ENCODE measurements around the gene GALNT10. TPM values are rescaled to one million over a fixed set of nuclear protein-coding genes. Genes with fewer than 3 reads are reported as not detected.

GALNT10 gene
- total and polyA plus RNA-seq, 2 of the 8 experiments (the other 6 are each of a cell fraction or from before 2014, with no cell fraction given) = 4.6 to 15.5 TPM

- TF ChIP-seq CHD7 (IDR thresholded peaks at IDR 0.05; ENCODE audit: insufficient replicate concordance, low read length) (no peak), SIN3A (conservative IDR thresholded peaks at IDR 0.05 in 1 of 2, IDR thresholded peaks at IDR 0.05 in 1 of 2; ENCODE audit: low read depth in 1 of 2, low read length in 2 of 2) (no peak), CBX5 (IDR thresholded peaks at IDR 0.05; ENCODE audit: low read depth, low read length) (no peak), CHD1 (IDR thresholded peaks at IDR 0.05; ENCODE audit: low read depth, low read length) (no peak), EGR1 (IDR thresholded peaks at IDR 0.05; ENCODE audit: borderline replicate concordance, low read depth, low read length) (no peak), SP2 (IDR thresholded peaks at IDR 0.05; ENCODE audit: low read length) (no peak), EZH2 (IDR thresholded peaks at IDR 0.05; ENCODE audit: low read depth, low read length, severe bottlenecking) (no peak), GTF2F1 (IDR thresholded peaks at IDR 0.05; ENCODE audit: borderline replicate concordance, low read depth, low read length) (no peak), RAD21 (IDR thresholded peaks at IDR 0.05 in 1 of 2, conservative IDR thresholded peaks at IDR 0.05 in 1 of 2; ENCODE audit: low read depth in 2 of 2, low read length in 2 of 2) (no peak), YY1 (IDR thresholded peaks at IDR 0.05; ENCODE audit: low read depth, low read length) (no peak)
Measured at GRCh38 chr5:154296525-154297159, 106.1 kb downstream of the GALNT10 start (continued).
